Mesothelial cell of epicardium (in vitro differentiated cells): Measurements from ENCODE around the gene TMEM178B. TPM values are rescaled to one million over a fixed set of nuclear protein-coding genes. Genes with fewer than 3 reads are reported as not detected.

Experiments
- DNase-seq, 2 experiments: peaks; one replicate each; pipeline ENCODE4 v3.0.0; 2021; ENCODE audit warnings: low spot score in 2 of 2; ENCODE audit not compliant: unreplicated experiment in 2 of 2
- H3K27ac Mint-ChIP-seq: 2 replicates; pipeline ENCODE4 v1.8.0; 2021; ENCODE audit warnings: mixed read lengths
- H3K27me3 Mint-ChIP-seq: 2 replicates; pipeline ENCODE4 v1.8.0; 2021; ENCODE audit warnings: low read depth, mixed read lengths
- H3K36me3 Mint-ChIP-seq: 2 replicates; pipeline ENCODE4 v1.8.0; 2021; ENCODE audit warnings: mixed read lengths
- H3K4me1 Mint-ChIP-seq: 2 replicates; pipeline ENCODE4 v1.8.0; 2021; ENCODE audit warnings: mixed read lengths
- H3K4me3 Mint-ChIP-seq: 2 replicates; pipeline ENCODE4 v1.8.0; 2021; ENCODE audit warnings: mild to moderate bottlenecking, moderate library complexity, mixed read lengths
- H3K9me3 Mint-ChIP-seq: 2 replicates; pipeline ENCODE4 v1.8.0; 2021; ENCODE audit warnings: mixed read lengths
- CTCF ChIP-seq: fragments of 200-600 bp; sonication (generic); IDR thresholded peaks from one replicate; pipeline ENCODE4 v1.5.0; 2021; ENCODE audit warnings: antibody characterized with exemption; ENCODE audit not compliant: unreplicated experiment
- total RNA-seq: library from RNA; stranded (reverse); gene quantifications from 3 replicates; pipeline ENCODE4 v1.2.1, GENCODE V29; 2021

Gene TMEM178B
- total RNA-seq, 1 donor from 2014 or later, result 0.16 TPM

- Mint-ChIP-seq H3K4me1 (no peaks in the 10 kb centered on the region), H3K4me3 (no peak overlapping the region), H3K9me3 (no peaks in the 10 kb centered on the region), H3K27ac (no peak overlapping the region), H3K36me3 (no peaks in the 10 kb centered on the region), H3K27me3 (peaks cover 8% of the 10 kb centered on the region)
- TF ChIP-seq CTCF, result no peak
- no peak for DNase-seq
These were observed 368.2 kb downstream of the TMEM178B start for GRCh38 chr7:141441837-141442627.

GRCh38 chr7:141442781-141443180 is 368.9 kb downstream of the TMEM178B start:
- no peak for DNase-seq
- Mint-ChIP-seq H3K4me1 (no peaks in the 10 kb centered on the region), H3K27ac (no peak overlapping the region), H3K36me3 (no peaks in the 10 kb centered on the region), H3K27me3 (peaks cover 9% of the 10 kb centered on the region), H3K9me3 (no peaks in the 10 kb centered on the region), H3K4me3 (no peak overlapping the region)
- no peak for TF ChIP-seq CTCF

- H3K4me1 Mint-ChIP-seq, result no peaks in the 10 kb centered on the region
These were observed 371.1 kb downstream of the TMEM178B start for GRCh38 chr7:141444961-141445360.

GRCh38 chr7:141451232-141451631 is 377.4 kb downstream of the TMEM178B start:
- TF ChIP-seq CTCF, result no peak
- DNase-seq, result no peak
- Mint-ChIP-seq H3K27ac (no peak overlapping the region), H3K4me1 (no peaks in the 10 kb centered on the region), H3K4me3 (no peak overlapping the region), H3K27me3 (peaks cover 22% of the 10 kb centered on the region), H3K9me3 (no peaks in the 10 kb centered on the region), H3K36me3 (no peaks in the 10 kb centered on the region)

More at GRCh38 chr7:141444961-141445360, 371.1 kb downstream of the TMEM178B start:
- no peaks in the 10 kb centered on the region for H3K36me3 Mint-ChIP-seq
- no peak for DNase-seq
- no peak for TF ChIP-seq CTCF
- peaks cover 13% of the 10 kb centered on the region for H3K27me3 Mint-ChIP-seq
- no peak overlapping the region for H3K27ac Mint-ChIP-seq
- H3K4me3 Mint-ChIP-seq, result no peak overlapping the region
- H3K9me3 Mint-ChIP-seq, result no peaks in the 10 kb centered on the region

GRCh38 chr7:141452911-141453310 is 379.0 kb downstream of the TMEM178B start:
- TF ChIP-seq CTCF, result no peak
- Mint-ChIP-seq H3K27ac (no peak overlapping the region), H3K4me3 (no peak overlapping the region), H3K9me3 (no peaks in the 10 kb centered on the region), H3K36me3 (no peaks in the 10 kb centered on the region), H3K27me3 (peaks cover 27% of the 10 kb centered on the region), H3K4me1 (no peaks in the 10 kb centered on the region)
- no peak for DNase-seq
